ENCODE results near the gene SPHK2.

The SPHK2 gene

GRCh38 chr19:48596679-48597465, 22.4 kb upstream of the SPHK2 start:
- Histone ChIP-seq H3K27me3 (ENCODE audit: insufficient read depth, poor library complexity, severe bottlenecking) (no peaks in the 10 kb centered on the region), H3K27ac (replicated peaks) (no peak overlapping the region), H3K4me3 (replicated peaks; ENCODE audit: insufficient read depth, low read length) (peak overlapping the region; percentile 17)
- DNase-seq (ENCODE audit: low read depth in 1 of 2, low spot score in 1 of 2), result no peak
- TF ChIP-seq GABPA (IDR thresholded peaks at IDR 0.05; ENCODE audit: low read depth), result no peak
- no peak for TF ChIP-seq CTCF (IDR thresholded peaks at IDR 0.05; ENCODE audit: insufficient read depth, low read length)
- TF ChIP-seq POLR2AphosphoS5 (IDR thresholded peaks at IDR 0.05; ENCODE audit: low read depth), result no peak
- TF ChIP-seq SPI1 (IDR thresholded peaks at IDR 0.05; ENCODE audit: borderline replicate concordance, low read depth), result no peak
- TF ChIP-seq REST (IDR thresholded peaks at IDR 0.05; ENCODE audit: insufficient replicate concordance, low read depth), result no peak

GRCh38 chr19:48598996-48599700, 20.2 kb upstream of the SPHK2 start:
- no peaks in the 10 kb centered on the region for H3K27me3 ChIP-seq (ENCODE audit: insufficient read depth, poor library complexity, severe bottlenecking)
- DNase-seq (ENCODE audit: low read depth in 1 of 2, low spot score in 1 of 2), result no peak
- H3K4me3 ChIP-seq (replicated peaks; ENCODE audit: insufficient read depth, low read length), result no peak overlapping the region
- H3K27ac ChIP-seq (replicated peaks), result no peak overlapping the region
- TF ChIP-seq GABPA (IDR thresholded peaks at IDR 0.05; ENCODE audit: low read depth), result no peak
- no peak for TF ChIP-seq SPI1 (IDR thresholded peaks at IDR 0.05; ENCODE audit: borderline replicate concordance, low read depth)
- no peak for TF ChIP-seq CTCF (IDR thresholded peaks at IDR 0.05; ENCODE audit: insufficient read depth, low read length)
- TF ChIP-seq POLR2AphosphoS5 (IDR thresholded peaks at IDR 0.05; ENCODE audit: low read depth), result no peak
- no peak for TF ChIP-seq REST (IDR thresholded peaks at IDR 0.05; ENCODE audit: insufficient replicate concordance, low read depth)

- Histone ChIP-seq H3K27ac (replicated peaks) (no peak overlapping the region), H3K4me3 (replicated peaks; ENCODE audit: insufficient read depth, low read length) (no peak overlapping the region), H3K27me3 (ENCODE audit: insufficient read depth, poor library complexity, severe bottlenecking) (no peaks in the 10 kb centered on the region)
- no peak for DNase-seq (ENCODE audit: low read depth in 1 of 2, low spot score in 1 of 2)
- no peak for TF ChIP-seq CTCF (IDR thresholded peaks at IDR 0.05; ENCODE audit: insufficient read depth, low read length)
- TF ChIP-seq GABPA (IDR thresholded peaks at IDR 0.05; ENCODE audit: low read depth), result no peak
- TF ChIP-seq POLR2AphosphoS5 (IDR thresholded peaks at IDR 0.05; ENCODE audit: low read depth), result no peak
- TF ChIP-seq REST (IDR thresholded peaks at IDR 0.05; ENCODE audit: insufficient replicate concordance, low read depth), result no peak
- no peak for TF ChIP-seq SPI1 (IDR thresholded peaks at IDR 0.05; ENCODE audit: borderline replicate concordance, low read depth)
Observed at GRCh38 chr19:48600679-48601417, 18.5 kb upstream of the SPHK2 start.
